ENCODE results near the gene FAM3B. TPM values are rescaled to one million over a fixed set of nuclear protein-coding genes. Genes with fewer than 3 reads are reported as not detected.

FAM3B gene
- total RNA-seq, 1 donor from 2014 or later, result not detected

DNA sequence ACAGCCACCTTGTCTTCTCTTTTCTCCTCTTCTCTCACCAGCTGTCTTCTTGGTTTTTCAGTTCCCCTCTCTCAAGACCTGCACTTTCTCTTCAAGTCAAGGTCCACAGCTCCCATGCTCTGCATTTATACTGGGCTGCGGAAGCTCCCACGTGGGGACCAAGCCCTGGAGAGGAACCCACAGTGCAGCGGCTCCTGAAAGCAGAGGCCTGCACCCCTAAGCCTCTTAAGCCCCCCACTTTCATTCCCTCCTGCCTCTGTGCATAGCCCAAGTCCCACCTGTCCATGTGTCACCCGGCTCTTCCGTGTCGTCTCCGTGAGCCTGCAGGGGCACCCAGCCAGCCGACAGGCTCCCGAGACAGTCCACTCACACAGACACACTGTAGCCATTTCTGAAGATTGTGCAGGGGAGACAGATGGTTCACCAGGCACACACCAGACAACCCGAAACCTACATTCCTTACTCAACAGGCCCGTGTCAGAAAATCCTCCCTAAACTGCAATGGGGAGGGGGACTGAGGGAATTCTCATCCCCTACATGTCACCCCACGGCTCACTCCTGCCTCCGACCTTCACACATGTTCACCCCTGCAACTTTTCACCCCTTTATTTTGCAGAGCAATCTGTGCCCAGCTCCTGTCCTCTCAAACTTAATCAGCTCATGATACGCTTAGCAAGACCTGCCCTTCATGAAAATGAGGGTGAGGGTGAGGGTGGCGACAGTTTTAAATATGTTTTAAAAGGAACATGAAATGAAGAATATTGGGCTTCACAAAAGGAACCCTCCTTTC lies 51.5 kb downstream of the FAM3B start:
- DNase-seq (ENCODE audit: extremely low read depth, low read depth, low spot score), result no peak

DNA sequence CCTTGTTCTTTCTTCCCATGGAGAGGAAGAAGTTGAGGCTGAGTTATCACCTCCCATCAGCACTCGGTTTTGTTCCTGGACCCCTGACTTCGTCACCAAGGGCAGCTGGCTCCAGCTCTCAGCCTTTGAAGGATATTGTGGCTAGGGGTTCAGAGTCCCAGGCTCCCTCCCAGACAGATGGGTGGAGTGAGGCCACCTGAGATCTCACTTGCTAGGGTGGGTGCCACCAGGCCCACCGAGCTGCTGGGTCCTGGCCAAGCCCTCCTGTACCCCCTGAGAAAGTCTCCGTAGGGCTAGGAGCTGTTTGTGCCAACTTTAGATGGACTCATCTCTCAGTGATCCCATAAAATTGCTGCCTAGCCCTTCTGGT lies 52.1 kb downstream of the FAM3B start:
- no peak for DNase-seq (ENCODE audit: extremely low read depth, low read depth, low spot score)

DNA sequence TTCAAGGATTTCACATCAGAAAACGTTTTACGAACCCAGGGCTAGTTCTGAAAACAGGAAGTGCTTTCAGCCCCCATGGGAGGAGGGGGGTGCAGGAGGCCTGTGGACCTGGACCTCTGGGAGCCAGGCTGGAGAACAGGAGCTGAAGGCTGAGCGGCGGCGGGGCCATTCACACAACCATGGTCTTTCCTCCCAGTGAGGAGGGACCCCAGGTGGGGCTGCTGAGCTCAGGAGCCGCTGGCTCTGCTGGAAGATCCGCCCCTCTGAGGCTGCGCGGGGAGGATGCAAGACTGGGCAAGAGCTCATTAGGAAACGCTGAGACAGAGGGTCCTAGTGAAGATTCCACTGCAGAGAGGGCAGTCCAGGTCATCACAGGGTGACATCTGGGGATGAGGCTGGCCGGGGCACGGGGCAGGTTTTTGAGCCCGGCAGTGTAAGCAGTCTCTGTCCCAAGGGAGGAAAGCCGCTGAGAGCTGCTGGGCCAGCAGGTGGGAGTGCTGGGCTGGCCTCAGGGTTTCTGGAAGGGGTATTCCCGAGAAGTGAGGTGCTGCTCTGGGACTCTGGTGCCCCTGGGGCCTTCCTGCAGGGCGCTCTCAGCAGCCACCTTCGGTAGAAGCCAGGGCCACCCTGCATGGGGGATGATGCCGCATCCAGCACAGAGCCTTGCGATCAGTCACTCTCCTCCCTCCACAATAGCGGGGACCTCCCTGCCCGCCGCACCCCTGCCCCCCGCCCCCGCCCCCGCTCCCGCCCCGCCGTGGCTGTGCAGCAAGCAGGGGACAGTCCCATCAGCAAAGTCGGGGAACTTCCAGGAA lies 52.7 kb downstream of the FAM3B start:
- DNase-seq (ENCODE audit: extremely low read depth, low read depth, low spot score), result no peak

DNA sequence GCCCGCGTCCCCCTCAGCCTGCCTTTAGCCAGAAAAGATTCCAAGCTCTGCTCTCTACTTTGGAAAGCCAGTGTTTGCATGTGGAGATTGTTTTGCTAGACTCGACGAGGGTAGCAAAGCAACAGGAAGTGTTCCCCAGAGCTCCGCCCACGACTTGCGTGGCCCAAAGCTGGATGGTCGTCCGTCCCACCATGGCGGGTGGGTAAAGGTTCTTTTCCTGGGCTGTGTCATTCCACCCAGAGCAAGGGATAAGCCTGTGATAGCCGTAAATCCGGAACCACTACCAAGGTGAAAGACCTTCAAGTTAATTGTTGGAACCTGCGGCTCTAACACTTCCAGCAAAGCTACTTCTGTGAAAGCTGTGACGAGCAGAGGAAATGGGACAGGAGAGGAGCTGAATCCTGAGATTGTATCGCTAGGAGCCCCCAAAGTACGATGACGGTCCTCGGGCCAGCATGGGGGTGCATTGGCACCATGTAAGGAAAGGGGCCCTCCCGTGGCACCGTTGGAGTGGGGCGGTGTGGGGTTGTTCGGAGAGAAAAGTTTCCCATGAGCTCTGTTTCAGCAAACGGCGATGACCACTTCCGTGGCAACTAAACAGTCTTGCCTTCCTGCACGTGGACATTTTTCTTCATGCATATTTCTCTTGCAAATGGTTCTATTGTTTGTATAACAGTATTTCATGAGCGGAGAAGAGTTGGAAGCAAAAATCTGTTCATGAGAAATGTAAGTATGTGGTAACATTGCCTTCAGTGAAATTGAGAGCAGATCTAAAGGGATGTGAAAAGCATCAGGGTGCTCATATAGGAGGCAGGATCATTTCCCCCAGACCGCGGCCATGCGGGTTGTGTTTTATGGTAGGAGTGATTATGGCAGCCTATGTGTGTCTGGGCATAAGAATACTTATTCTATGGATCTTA lies 53.6 kb downstream of the FAM3B start:
- no peak for DNase-seq (ENCODE audit: extremely low read depth, low read depth, low spot score)

DNA sequence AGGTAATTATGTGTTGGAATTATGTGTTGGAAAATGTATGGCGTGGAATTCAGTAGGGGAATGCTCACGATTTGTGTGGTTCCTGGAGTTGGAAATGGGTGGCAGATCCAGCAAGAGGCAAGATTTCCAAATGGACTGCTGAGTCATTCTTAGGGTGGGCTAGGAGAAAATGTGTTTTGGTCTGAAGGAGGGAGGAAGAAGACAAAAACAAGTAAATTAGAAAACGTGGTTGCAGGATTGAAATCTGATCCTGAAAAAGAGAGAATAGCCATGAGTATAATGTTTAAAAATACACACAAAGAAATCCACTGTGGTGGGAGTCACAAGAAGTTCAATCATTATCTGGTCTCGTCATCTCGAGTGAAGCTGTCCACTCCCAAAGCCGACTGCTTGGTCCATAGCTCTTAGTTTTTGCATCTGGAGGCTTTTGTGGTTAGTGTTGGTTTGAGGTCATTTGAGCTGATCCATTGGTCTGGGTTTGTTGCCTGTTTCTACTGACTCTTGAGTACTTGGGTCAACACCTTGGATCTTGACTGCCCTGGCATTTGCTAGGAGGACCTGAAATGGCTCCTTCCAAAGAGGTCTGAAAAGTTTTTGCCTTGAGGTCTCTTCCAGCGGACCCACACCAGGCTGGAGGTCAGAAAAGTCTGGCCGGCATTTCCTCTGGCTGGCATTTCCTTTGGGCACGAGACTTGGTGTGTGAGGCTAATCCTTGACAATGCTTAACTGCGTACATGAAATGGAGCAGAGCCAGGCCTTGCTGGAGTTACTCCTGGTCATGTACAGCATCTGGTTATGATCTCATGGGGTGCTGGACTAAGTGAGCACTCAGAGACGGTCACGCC lies 54.5 kb downstream of the FAM3B start:
- DNase-seq (ENCODE audit: extremely low read depth, low read depth, low spot score), result no peak

DNA sequence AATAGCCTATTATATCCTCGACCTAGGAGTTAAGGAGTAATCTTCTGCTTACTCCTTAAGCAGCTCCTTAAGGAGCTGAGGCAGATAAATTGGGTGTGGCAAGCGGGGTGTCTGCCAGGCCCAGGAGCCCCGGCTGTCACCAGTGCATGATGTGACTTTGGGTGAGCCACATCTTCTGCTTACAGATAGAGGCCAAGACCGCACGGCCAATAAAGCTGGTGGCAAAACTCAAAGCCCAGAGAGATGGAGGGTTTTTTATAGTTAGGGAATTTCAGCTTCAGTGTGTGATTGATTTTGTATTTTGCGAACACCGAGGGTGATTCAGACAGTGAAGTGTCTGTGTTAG lies 55.1 kb downstream of the FAM3B start:
- no peak for DNase-seq (ENCODE audit: extremely low read depth, low read depth, low spot score)

DNA sequence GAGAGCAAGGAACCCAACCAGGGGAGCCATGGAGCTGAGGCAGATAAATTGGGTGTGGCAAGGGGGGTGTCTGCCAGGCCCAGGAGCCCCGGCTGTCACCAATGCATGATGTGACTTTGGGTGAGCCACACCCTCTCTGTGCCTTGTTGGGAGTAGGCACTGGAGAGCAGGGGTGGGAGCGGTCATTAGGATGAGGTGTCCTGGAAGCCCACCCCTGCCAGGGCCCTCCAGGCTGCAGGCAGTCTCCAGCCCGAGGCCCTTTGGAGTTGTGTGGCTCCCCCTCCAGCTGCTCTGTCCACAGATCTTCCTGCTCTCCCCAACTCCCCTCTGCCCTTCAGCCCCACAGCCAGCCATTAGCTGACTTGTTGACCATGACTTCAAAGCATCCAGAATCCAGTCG lies 56.7 kb downstream of the FAM3B start:
- no peak for DNase-seq (ENCODE audit: extremely low read depth, low read depth, low spot score)

DNA sequence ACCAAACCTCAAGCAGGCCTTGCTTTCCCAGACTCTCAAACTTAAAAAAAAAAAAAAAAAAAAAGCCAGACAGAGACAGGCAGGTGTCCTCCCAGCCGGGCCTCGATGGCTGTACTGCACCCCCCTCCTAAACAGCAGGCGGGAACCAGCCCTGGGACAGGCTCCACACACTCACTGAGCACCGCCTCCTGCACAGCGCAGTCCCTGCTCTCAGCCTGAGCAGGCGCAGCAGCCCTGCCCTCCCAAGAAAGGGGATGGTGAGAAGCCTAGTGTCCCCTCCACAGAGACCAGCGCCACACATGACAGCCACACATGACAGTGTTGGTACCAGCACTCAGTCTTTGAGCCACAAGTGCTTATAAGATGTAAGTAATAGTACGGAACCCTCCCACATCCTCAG lies 57.2 kb downstream of the FAM3B start:
- DNase-seq (ENCODE audit: extremely low read depth, low read depth, low spot score), result no peak

DNA sequence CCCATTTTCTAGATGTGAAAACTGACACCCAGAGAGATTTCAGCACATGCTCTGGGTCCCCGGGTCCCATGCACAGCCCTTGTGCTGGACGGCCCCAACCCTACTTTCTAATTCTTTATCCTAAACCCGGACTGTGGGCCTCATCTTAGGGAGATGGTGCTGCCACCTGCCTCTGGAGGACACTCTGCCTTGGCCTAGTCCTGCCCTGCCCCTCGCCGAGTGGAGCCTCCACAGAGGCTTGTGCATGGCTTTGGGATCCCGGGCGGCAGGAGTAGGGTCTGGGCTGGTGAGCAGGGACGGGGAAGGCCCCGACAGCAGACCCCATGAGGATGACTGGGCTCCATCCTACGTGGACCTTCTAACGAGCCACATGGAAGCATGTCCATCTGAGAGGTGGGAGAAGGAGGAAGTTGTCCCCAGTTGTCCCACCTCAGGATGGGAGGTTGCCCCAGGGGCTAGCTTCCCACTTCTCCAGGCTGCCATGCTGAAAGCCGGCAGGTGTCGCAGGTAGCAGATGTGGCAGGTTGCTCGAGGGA lies 57.6 kb downstream of the FAM3B start:
- no peak for DNase-seq (ENCODE audit: extremely low read depth, low read depth, low spot score)

DNA sequence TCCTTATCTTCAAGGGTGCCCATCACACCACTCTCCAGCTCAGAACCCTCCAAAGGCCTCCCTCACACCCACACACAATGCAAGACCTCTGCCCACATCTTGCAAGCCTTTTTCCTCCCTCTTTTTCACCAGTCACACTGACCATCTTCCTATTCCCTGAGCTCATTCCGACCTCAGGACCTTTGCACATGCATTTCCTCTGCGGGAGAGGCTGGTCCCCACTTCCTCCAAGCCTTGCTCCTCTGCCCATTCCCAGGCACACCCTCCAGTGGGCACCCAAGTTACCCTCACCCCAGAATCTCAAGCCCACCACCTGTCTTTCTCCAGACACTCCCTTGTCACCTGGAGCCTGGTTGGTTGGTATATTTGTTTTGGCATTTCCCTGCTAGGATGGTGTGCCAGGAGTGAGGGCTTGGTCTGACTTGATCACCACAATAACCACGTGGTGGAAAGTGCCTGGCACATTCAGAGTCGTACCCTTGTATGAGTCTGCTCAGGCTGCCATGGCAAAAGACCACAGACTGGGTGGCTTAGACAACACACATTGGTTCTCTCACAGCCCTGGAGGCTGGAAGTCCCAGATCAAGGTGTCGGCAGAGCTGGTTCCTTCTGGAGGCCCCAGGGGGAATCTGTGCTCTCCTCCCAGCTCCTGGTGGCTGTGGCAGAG lies 58.4 kb downstream of the FAM3B start:
- no peak for DNase-seq (ENCODE audit: extremely low read depth, low read depth, low spot score)

DNA sequence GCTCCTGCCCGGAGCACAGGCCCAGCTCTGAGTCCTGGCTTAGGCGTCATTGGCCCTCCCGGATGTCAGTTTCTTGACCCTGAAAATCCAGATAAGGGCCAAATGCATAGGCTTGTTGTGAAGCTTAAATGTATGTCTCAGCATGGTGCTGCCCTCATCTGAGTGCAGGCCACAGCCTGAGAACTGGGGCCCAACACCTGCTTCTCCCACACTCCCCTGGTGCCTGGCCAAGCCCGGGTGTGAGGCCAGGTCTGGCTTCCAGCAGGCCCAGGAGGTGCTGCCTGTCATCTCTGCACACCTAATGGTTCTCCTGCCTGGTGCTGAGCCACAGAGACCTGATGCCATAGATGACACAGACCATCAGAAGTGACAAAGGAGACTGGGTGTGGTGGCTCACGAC lies 59.3 kb downstream of the FAM3B start:
- no peak for DNase-seq (ENCODE audit: extremely low read depth, low read depth, low spot score)

DNA sequence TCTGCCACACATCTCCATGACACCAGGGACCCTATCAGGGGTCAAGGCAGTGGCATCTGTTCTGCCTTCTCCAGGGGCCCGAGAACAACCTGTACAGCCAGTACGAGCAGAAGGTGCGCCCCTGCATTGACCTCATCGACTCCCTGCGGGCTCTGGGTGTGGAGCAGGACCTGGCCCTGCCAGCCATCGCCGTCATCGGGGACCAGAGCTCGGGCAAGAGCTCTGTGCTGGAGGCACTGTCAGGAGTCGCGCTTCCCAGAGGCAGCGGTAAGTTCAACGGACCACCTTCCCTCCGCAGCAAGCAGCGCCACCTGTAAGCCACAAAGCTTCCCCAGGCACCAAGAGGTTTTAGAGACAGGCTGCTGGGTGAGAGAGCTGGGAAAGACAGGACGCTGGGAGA lies 61.1 kb downstream of the FAM3B start:
- DNase-seq (ENCODE audit: extremely low read depth, low read depth, low spot score), result no peak

DNA sequence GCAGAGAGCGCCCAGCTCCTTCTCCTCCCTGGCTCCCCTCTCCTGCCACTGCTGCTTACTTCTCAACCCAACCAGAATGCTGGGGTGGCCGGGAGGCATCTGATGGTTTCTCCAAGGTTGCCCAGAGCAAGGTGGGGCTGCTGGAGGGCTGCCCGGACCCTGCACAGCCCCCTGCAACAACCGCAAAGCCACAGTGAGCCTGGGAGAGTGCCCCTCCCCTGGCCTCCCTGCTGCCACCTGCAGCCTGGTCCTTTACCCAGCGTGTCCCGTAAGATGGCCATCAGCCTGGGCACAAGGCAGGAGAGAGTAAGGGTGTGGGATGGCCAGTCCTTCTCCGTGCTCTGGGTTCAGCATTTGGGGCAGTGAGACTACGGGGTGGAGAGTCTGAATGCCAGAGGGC lies 62.2 kb downstream of the FAM3B start:
- no peak for DNase-seq (ENCODE audit: extremely low read depth, low read depth, low spot score)

DNA sequence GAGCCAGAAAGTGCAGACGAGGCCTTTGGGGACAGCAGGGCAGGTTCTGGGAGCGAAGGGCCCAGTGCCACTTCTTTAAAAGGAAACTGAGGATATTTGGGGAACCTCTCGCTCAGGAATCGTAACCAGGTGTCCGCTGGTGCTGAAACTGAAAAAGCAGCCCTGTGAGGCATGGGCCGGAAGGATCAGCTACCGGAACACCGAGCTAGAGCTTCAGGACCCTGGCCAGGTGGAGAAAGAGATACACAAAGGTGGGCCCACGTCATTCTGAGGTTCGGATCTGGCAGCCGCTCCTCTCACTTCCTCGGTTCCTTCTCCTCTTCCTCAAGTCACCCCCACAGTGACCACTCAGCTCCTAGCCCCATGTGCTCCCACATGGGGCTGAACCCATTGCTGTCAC lies 63.3 kb downstream of the FAM3B start:
- no peak for DNase-seq (ENCODE audit: extremely low read depth, low read depth, low spot score)

DNA sequence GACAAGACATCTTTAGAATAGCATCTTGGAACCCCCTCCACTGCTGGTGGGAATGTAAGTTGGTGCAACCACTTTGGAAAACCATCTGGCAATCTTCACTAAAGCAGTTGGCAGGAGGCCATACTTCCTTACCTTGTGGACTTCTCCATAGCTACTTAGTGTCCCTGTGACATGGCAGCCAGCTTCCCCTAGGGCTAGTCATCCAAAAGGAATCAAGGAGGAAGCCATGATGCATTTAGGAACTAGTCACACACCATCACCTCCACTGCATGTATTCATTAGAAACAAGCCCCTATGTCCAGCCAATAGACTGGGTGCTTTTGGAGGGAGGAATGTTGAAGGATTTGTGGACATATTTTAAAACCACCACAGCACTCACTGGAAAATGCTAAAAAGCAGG lies 65.1 kb downstream of the FAM3B start:
- no peak for DNase-seq (ENCODE audit: extremely low read depth, low read depth, low spot score)

DNA sequence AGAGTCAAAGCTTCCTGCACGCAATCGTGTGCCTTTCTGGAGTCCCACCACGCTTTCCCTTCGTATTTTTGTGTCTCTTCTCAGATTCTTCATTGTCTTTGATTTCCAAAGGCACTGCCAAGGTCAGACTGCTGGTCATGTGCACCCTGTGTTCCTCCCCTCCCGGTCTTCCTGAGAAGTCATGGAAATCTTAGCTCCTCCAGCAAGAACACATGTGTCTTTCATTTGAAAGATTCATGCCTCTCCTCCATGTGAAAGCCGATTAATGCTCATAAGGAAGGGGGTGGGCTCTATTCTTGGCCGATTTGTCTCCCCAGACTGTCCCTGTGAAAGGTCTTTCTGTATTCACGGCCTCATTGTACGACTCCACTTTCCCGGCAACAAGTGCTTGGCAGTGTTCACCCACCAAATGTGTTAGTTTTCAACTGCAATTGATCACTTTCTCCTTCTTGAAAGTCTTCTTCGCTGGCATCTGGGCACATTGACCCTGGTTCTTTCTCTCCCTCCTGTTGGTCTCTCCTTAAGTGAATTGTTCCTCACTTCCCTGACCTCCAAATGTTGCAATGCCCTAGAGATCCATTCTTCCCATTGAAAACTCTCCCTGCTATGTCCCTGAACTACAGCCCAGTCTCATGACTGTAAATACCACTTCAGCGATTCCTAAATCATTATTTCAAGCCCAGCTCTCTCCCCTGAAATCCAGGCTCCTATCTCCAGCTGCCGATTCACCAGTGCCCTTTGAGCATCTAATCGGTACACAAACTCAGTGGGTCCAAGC lies 70.6 kb downstream of the FAM3B start:
- no peak for DNase-seq (ENCODE audit: extremely low read depth, low read depth, low spot score)

DNA sequence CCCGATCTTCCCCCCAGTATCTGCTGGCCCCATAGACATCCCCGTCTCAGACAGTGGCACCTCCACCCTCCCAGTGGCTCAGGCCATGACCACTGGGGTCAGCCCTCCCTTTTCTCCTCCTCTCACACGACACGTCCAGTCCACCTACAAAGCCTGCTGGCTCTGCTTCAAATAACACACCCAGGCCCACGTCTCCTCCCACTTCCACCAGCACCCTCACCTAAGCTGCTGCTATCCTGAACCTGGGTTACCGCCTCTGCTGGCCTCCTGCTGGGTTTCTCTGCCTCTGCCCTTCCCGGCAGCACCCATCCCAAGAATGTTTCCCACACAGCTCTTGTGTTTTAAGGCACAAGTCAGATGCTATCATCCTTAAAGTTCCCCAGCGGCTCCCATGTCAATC lies 71.2 kb downstream of the FAM3B start:
- DNase-seq (ENCODE audit: extremely low read depth, low read depth, low spot score), result no peak

DNA sequence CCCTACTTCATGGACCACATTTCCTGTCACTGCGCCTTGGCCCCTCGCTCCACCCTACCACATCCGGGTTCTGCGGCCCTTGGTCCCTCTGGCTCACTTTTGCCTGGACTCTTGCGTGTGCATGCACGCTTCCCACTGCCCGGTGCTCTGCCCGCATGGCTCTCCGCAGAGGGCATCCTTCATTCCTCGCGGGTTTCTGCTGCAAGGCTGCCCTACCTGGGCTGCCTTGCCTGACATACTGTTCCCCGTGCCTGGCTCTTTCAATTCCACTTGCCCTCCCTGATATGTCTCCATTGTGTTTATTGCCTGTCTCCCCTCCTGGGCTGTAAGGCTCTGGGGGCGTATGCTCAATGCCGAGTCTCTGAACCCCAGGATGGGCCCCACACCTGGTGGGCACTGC lies 71.7 kb downstream of the FAM3B start:
- DNase-seq (ENCODE audit: extremely low read depth, low read depth, low spot score), result no peak

All from glomerular endothelial cell (primary cell).